ENCODE results near the gene DENR. TPM values are rescaled to one million over a fixed set of nuclear protein-coding genes. Genes with fewer than 3 reads are reported as not detected.

Gene DENR
- total RNA-seq, 2 experiments from 2014 or later: 29.9 to 31.1 TPM

DNA sequence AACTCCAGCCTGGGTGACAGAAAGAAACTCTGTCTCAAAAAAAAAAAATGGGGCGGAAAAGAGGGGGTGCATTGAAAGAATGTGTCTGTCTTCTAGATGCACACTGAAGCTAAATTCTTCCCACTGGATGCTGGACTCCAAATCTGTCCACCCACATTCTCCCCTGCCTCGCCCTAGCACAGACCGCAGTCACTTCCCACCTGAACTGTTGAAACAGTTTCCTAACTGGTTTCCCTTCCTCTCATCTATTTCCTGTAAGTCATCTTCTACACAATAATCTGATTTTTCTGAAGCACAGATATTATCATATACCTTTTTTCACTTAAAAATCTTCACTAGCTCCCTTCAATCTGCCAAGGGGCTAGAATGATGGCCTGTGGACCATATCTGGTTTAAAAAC is 20.5 kb upstream of the DENR start:
- peaks cover 41% of the 10 kb centered on the region for H3K4me1 Mint-ChIP-seq (ENCODE audit: low read depth)
- H3K27me3 Mint-ChIP-seq: peaks cover 5% of the 10 kb centered on the region
- H3K27me3 ChIP-seq (ENCODE audit: control insufficient read depth in 1 of 2, insufficient read depth in 2 of 2, low read length in 2 of 2): no peaks in the 10 kb centered on the region
- H3K36me3 ChIP-seq (ENCODE audit: insufficient read depth, low read length): no peaks in the 10 kb centered on the region
- ChIA-PET POLR2A (interaction anchor here (1.2 kb wide), 1 partner anchor 205 kb away, joined by 3 read pairs; the partner anchor contains the start of genes KNTC1 and RSRC2), CTCF (no interaction called here)
- DNase-seq (peak in 1 of 14 experiments; percentile 17), ATAC-seq (ENCODE audit: poor library complexity) (peak; percentile 63)
- no peak overlapping the region for H3K27ac ChIP-seq (ENCODE audit: low read depth in 1 of 2, low read length in 2 of 2)
- no peak for TF ChIP-seq CTCF (IDR thresholded peaks at IDR 0.05)
- H3K4me3 ChIP-seq (ENCODE audit: low read length): no peak overlapping the region
- H3K9me3 ChIP-seq (ENCODE audit: control insufficient read depth in 1 of 2, insufficient read depth in 1 of 2, low read length in 2 of 2): no peaks in the 10 kb centered on the region
- H3K4me3 Mint-ChIP-seq: peak overlapping the region; percentile 40
- H3K4me1 ChIP-seq (ENCODE audit: insufficient read depth, low read length): peaks cover 24% of the 10 kb centered on the region
- intact Hi-C loops (cut with DNase I, micrococcal nuclease): no loop called here
- H3K9me3 Mint-ChIP-seq: no peaks in the 10 kb centered on the region
- H3K27ac Mint-ChIP-seq: peak overlapping the region; percentile 14
- no peaks in the 10 kb centered on the region for H3K36me3 Mint-ChIP-seq (ENCODE audit: low read depth)

GRCh38 chr12:122732611-122733010 is 20.0 kb upstream of the DENR start:
- ATAC-seq (ENCODE audit: poor library complexity) (no peak), DNase-seq (no peak)
- Mint-ChIP-seq H3K9me3 (no peaks in the 10 kb centered on the region), H3K27ac (no peak overlapping the region), H3K27me3 (peaks cover 5% of the 10 kb centered on the region), H3K4me1 (ENCODE audit: low read depth) (peaks cover 41% of the 10 kb centered on the region), H3K36me3 (ENCODE audit: low read depth) (no peaks in the 10 kb centered on the region), H3K4me3 (no peak overlapping the region)
- peaks cover 24% of the 10 kb centered on the region for H3K4me1 ChIP-seq (ENCODE audit: insufficient read depth, low read length)
- H3K27me3 ChIP-seq (ENCODE audit: control insufficient read depth in 1 of 2, insufficient read depth in 2 of 2, low read length in 2 of 2): no peaks in the 10 kb centered on the region
- H3K27ac ChIP-seq (ENCODE audit: low read depth in 1 of 2, low read length in 2 of 2): no peak overlapping the region
- H3K9me3 ChIP-seq (ENCODE audit: control insufficient read depth in 1 of 2, insufficient read depth in 1 of 2, low read length in 2 of 2): no peaks in the 10 kb centered on the region
- no peaks in the 10 kb centered on the region for H3K36me3 ChIP-seq (ENCODE audit: insufficient read depth, low read length)
- intact Hi-C loops (cut with DNase I, micrococcal nuclease): no loop called here
- ChIA-PET POLR2A (interaction anchor here (1.2 kb wide), 1 partner anchor 206 kb away, joined by 3 read pairs; the partner anchor contains the start of genes KNTC1 and RSRC2), CTCF (no interaction called here)
- TF ChIP-seq CTCF (IDR thresholded peaks at IDR 0.05): no peak
- H3K4me3 ChIP-seq (ENCODE audit: low read length): no peak overlapping the region

GRCh38 chr12:122738571-122738970 is 14.1 kb upstream of the DENR start:
- CTCF ChIA-PET: interaction anchor here (0.6 kb wide), 1 partner anchor 36 kb away, joined by 3 read pairs; no protein-coding TSS in a partner anchor
- Histone ChIP-seq H3K27ac (ENCODE audit: low read depth in 1 of 2, low read length in 2 of 2) (no peak overlapping the region), H3K36me3 (ENCODE audit: insufficient read depth, low read length) (no peaks in the 10 kb centered on the region), H3K27me3 (ENCODE audit: control insufficient read depth in 1 of 2, insufficient read depth in 2 of 2, low read length in 2 of 2) (peaks cover 0 to 3% of the 10 kb centered on the region in 2 experiments), H3K4me1 (ENCODE audit: insufficient read depth, low read length) (no peaks in the 10 kb centered on the region), H3K4me3 (ENCODE audit: low read length) (no peak overlapping the region), H3K9me3 (ENCODE audit: control insufficient read depth in 1 of 2, insufficient read depth in 1 of 2, low read length in 2 of 2) (no peaks in the 10 kb centered on the region)
- POLR2A ChIA-PET: no interaction called here
- Mint-ChIP-seq H3K4me1 (ENCODE audit: low read depth) (peaks cover 3% of the 10 kb centered on the region), H3K9me3 (no peaks in the 10 kb centered on the region), H3K4me3 (no peak overlapping the region), H3K36me3 (ENCODE audit: low read depth) (no peaks in the 10 kb centered on the region), H3K27ac (no peak overlapping the region), H3K27me3 (no peaks in the 10 kb centered on the region)
- TF ChIP-seq CTCF (IDR thresholded peaks at IDR 0.05): no peak
- ATAC-seq (ENCODE audit: poor library complexity) (no peak), DNase-seq (no peak)
- intact Hi-C loops (cut with DNase I, micrococcal nuclease): no loop called here
